ENCODE measurements around the gene GRB7.

- TF ChIP-seq CTCF (IDR thresholded peaks at IDR 0.05 in 2 of 3, conservative IDR thresholded peaks at IDR 0.05 in 1 of 3; ENCODE audit: control insufficient read depth in 2 of 3, extremely low read depth in 1 of 3, insufficient read depth in 1 of 3, low read depth in 3 of 3, low read length in 3 of 3) (no peak), SPI1 (IDR thresholded peaks at IDR 0.05; ENCODE audit: borderline replicate concordance, insufficient read depth, low read depth, low read length) (no peak), SIN3A (IDR thresholded peaks at IDR 0.05; ENCODE audit: low read depth, low read length) (no peak), CEBPB (IDR thresholded peaks at IDR 0.05; ENCODE audit: borderline replicate concordance in 1 of 2, low read depth in 2 of 2, low read length in 2 of 2) (no peak), CHD2 (IDR thresholded peaks at IDR 0.05; ENCODE audit: borderline replicate concordance, low read depth, low read length) (no peak), ZNF274 (IDR thresholded peaks at IDR 0.05; ENCODE audit: insufficient read depth, insufficient read length) (no peak), CBFB (IDR thresholded peaks at IDR 0.05; ENCODE audit: low read depth) (no peak), SMC3 (IDR thresholded peaks at IDR 0.05; ENCODE audit: borderline replicate concordance, low read length) (no peak), POLR2A (IDR thresholded peaks at IDR 0.05; ENCODE audit: low read depth, low read length) (no peak), NRF1 (conservative IDR thresholded peaks at IDR 0.05; ENCODE audit: low read depth, low read length) (no peak), KAT2A (conservative IDR thresholded peaks at IDR 0.05; ENCODE audit: control insufficient read depth, low read depth, low read length) (no peak), ELK1 (IDR thresholded peaks at IDR 0.05; ENCODE audit: low read depth, low read length) (no peak)
Measured at GRCh38 chr17:39774047-39774446, 36.3 kb downstream of the GRB7 start.
